Measurements from ENCODE around the gene FOXP1.

GRCh38 chr3:70990723-70991122 lies 592.8 kb downstream of the FOXP1 start:
- TF ChIP-seq, protein P1, sequence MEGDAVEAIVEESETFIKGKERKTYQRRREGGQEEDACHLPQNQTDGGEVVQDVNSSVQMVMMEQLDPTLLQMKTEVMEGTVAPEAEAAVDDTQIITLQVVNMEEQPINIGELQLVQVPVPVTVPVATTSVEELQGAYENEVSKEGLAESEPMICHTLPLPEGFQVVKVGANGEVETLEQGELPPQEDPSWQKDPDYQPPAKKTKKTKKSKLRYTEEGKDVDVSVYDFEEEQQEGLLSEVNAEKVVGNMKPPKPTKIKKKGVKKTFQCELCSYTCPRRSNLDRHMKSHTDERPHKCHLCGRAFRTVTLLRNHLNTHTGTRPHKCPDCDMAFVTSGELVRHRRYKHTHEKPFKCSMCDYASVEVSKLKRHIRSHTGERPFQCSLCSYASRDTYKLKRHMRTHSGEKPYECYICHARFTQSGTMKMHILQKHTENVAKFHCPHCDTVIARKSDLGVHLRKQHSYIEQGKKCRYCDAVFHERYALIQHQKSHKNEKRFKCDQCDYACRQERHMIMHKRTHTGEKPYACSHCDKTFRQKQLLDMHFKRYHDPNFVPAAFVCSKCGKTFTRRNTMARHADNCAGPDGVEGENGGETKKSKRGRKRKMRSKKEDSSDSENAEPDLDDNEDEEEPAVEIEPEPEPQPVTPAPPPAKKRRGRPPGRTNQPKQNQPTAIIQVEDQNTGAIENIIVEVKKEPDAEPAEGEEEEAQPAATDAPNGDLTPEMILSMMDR (IDR thresholded peaks at IDR 0.05 in 4 of 5, conservative IDR thresholded peaks at IDR 0.05 in 1 of 5), result no peak
- TF ChIP-seq POLR2A (IDR thresholded peaks at IDR 0.05), result no peak
